GM18517 (cell line): ENCODE data around the gene LMX1B.

Experiments used
- ATAC-seq: cut with Tn5 transposase; IDR thresholded peaks from one replicate; pipeline ENCODE4 v1.9.1; 2021; ENCODE audit warnings: mild to moderate bottlenecking, moderate library complexity; ENCODE audit not compliant: unreplicated experiment

LMX1B gene

GRCh38 chr9:126617003-126617822 is 3.5 kb downstream of the LMX1B start:
- ATAC-seq: no peak

DNA sequence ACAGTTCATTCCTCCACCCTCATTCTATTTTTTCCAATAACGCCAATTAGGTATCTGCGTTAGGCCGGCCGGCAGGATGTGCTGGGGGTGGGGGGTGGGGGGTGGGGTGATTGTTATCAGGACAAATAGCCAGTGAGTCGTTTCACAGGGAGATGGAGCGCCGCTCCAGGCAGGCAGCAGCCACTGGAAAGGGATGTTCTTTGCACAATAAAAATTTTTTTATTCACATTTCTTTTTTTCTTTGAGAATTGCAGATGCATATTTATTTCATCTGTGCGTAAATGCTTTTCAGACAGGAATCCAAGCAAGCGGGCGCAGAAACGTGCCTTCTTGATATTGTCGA is 4.1 kb downstream of the LMX1B start:
- ATAC-seq: no peak

DNA sequence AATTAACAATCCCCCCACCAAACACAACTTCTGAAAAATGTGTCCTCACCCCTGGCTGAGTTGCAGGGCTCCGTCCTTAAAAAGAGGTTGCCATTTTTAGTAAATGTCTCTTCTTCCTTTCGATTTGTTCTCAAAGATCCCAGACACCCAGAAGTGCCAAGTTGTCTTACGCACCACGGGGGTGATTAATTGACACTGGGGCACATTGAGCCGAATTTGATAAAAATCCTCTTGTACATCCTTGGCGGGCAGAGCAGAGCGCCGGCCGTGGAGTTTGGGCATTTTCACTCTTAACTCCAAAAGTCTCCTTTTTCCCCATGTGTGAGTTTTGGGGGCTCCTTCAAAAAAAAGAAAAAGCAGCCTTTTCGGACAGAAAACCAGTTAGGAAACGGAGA is 4.5 kb downstream of the LMX1B start:
- no peak for ATAC-seq

GRCh38 chr9:126618585-126619360 is 5.0 kb downstream of the LMX1B start:
- no peak for ATAC-seq

- ATAC-seq: no peak
Observed at GRCh38 chr9:126619361-126620135, 5.8 kb downstream of the LMX1B start.

GRCh38 chr9:126620478-126620877 is 6.8 kb downstream of the LMX1B start:
- no peak for ATAC-seq

- ATAC-seq: no peak
Observed at GRCh38 chr9:126621061-126621918, 7.6 kb downstream of the LMX1B start.

- no peak for ATAC-seq
Observed at GRCh38 chr9:126621919-126622735, 8.4 kb downstream of the LMX1B start.

GRCh38 chr9:126623314-126623666 is 9.6 kb downstream of the LMX1B start:
- no peak for ATAC-seq

DNA sequence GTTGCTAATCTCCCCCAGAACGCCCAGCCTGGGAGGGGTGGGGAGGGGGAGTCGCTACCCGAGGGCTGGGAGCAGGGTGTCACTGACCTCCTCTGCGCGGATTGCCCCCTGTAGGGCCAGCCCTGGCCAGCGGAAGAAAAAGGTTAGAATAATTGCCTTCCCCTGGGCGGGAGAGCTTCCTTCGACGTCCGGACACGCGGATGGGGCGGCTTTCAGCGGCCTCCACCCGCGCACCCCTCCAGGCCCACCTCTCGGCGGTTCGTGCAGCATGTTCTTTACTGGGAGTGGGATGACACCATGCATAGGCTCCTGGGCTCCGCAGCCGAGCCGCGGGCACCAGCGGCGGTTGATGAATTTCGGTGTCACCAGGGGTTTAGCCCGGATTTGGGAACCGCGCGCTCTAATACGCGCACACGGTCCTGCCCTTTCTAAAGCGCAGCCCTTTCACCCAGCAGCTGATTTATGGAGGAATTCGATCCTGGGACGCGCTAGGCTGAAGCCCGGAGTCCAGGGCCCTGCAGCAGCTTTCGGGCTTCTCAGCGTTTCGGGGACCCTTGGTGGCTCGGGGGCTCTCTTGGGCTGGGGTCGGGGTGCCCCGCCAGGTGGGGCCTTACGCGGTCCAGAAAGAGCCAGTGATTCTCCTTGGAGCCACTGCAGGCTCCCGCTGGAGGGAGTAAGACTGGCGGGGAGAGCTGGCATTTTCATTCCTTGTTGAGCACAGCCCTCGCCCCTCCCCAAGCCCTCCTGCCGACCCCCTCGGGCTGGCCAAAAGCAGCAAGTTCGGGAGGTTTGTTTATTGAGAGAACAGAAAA is 10.1 kb downstream of the LMX1B start:
- ATAC-seq: no peak

GRCh38 chr9:126624479-126624826 is 10.7 kb downstream of the LMX1B start:
- no peak for ATAC-seq

- no peak for ATAC-seq
Observed at GRCh38 chr9:126624912-126625311, 11.2 kb downstream of the LMX1B start.

- ATAC-seq: no peak
Observed at GRCh38 chr9:126625329-126626126, 11.8 kb downstream of the LMX1B start.

GRCh38 chr9:126626127-126626925 is 12.6 kb downstream of the LMX1B start:
- ATAC-seq: no peak

- ATAC-seq: no peak
Observed at GRCh38 chr9:126626926-126627233, 13.2 kb downstream of the LMX1B start.

DNA sequence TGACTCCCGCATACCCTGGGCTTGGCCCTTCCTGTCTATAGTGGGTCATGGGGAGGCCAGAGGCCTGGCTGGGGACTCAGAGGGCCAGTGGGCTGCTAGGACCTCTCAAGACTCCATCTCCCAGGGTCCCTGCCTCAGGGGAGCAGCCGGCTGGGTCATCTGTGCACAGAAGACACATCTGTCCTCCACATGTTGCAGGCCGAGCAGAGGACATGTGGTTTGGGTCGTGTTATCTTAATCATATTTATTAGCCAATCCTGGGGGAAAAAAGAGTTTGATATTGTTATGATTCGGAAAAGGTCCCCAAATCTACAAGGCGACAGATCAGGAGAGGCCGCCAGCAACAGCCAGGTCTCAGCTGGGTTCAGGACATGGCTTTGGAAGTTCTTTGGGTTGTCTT is 14.4 kb downstream of the LMX1B start:
- ATAC-seq: no peak

GRCh38 chr9:126628969-126629674 is 15.4 kb downstream of the LMX1B start:
- no peak for ATAC-seq
